HCT116 (cell line): ENCODE results near the gene NDUFB3.

ENCODE experiments used
- CTCF ChIP-seq, 3 experiments: fragments of 200-600 bp in 1 of 3; sonication (generic) in 1 of 3; IDR thresholded peaks in 2 of 3; conservative IDR thresholded peaks in 1 of 3; 2 replicates each; pipeline ENCODE4 v1.5.1; 2012 to 2017; ENCODE audit warnings: low read depth in 2 of 3, low read length in 2 of 3, antibody characterized with exemption in 1 of 3, borderline replicate concordance in 1 of 3, control low read depth in 1 of 3, mild to moderate bottlenecking in 1 of 3, mixed read lengths in 1 of 3, mixed run types in 1 of 3, moderate library complexity in 1 of 3; ENCODE audit not compliant: insufficient read depth in 1 of 3
- EZH2 ChIP-seq: fragments of 200-600 bp; sonication (generic); IDR thresholded peaks from 2 replicates; pipeline ENCODE4 v1.6.1; 2017; ENCODE audit warnings: antibody characterized with exemption, mixed run types
- EZH2phosphoT487 ChIP-seq: fragments of 200-600 bp; IDR thresholded peaks from 2 replicates; pipeline ENCODE4 v1.6.1; 2018; ENCODE audit warnings: antibody characterized with exemption, borderline replicate concordance
- FOSL1 ChIP-seq: IDR thresholded peaks from 2 replicates; pipeline ENCODE4 v1.6.1; 2012; ENCODE audit warnings: low read depth
- POLR2A ChIP-seq: IDR thresholded peaks from 2 replicates; pipeline ENCODE4 v1.7.0; 2011; ENCODE audit warnings: borderline replicate concordance; ENCODE audit not compliant: insufficient read depth, insufficient read length; ENCODE audit errors: extremely low read depth
- POLR2AphosphoS5 ChIP-seq: IDR thresholded peaks from 2 replicates; pipeline ENCODE4 v1.6.1; 2011; ENCODE audit warnings: mild to moderate bottlenecking, low read depth, low read length, moderate library complexity
- RAD21 ChIP-seq: IDR thresholded peaks from 2 replicates; pipeline ENCODE4 v1.6.1; 2012; ENCODE audit warnings: low read depth, mild to moderate bottlenecking
- REST ChIP-seq: IDR thresholded peaks from 2 replicates; pipeline ENCODE4 v1.6.1; 2012; ENCODE audit warnings: low read depth
- YY1 ChIP-seq: IDR thresholded peaks from 2 replicates; pipeline ENCODE4 v1.6.1; 2011; ENCODE audit warnings: low read length, low read depth, moderate library complexity, mild to moderate bottlenecking; ENCODE audit not compliant: insufficient replicate concordance; ENCODE audit errors: extremely low read depth
- ZFX ChIP-seq: fragments of 450-650 bp; IDR thresholded peaks from 2 replicates; pipeline ENCODE4 v1.6.1; 2017

- TF ChIP-seq CTCF (IDR thresholded peaks at IDR 0.05 in 2 of 3, conservative IDR thresholded peaks at IDR 0.05 in 1 of 3; ENCODE audit: borderline replicate concordance in 1 of 3, insufficient read depth in 1 of 3, low read depth in 2 of 3, low read length in 2 of 3) (no peak), RAD21 (no peak), ZFX (no peak), FOSL1 (no peak), YY1 (no peak), POLR2A (no peak), POLR2AphosphoS5 (no peak), EZH2 (no peak), REST (no peak), EZH2phosphoT487 (no peak)
These were observed 788 bp upstream of the NDUFB3 start for GRCh38 chr2:201070948-201071478.
